ACHN (cell line): ENCODE measurements around the gene SPRY1.
A peak's percentile ranks its signal among the peaks of the same experiment; 100 is the strongest.

Experiments used
- DNase-seq: peaks from one replicate; pipeline ENCODE4 v3.0.0-alpha.2; 2015
- in situ Hi-C: cut with HindIII; loops from 2 replicates; pipeline ENCODE4 v1.10.0; 2017; ENCODE audit warnings: low sequenced_read_pairs, low pct_ligation_motif_present, low pct_unique_long_range_greater_than_20kb

SPRY1 gene, protein sequence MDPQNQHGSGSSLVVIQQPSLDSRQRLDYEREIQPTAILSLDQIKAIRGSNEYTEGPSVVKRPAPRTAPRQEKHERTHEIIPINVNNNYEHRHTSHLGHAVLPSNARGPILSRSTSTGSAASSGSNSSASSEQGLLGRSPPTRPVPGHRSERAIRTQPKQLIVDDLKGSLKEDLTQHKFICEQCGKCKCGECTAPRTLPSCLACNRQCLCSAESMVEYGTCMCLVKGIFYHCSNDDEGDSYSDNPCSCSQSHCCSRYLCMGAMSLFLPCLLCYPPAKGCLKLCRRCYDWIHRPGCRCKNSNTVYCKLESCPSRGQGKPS

DNA sequence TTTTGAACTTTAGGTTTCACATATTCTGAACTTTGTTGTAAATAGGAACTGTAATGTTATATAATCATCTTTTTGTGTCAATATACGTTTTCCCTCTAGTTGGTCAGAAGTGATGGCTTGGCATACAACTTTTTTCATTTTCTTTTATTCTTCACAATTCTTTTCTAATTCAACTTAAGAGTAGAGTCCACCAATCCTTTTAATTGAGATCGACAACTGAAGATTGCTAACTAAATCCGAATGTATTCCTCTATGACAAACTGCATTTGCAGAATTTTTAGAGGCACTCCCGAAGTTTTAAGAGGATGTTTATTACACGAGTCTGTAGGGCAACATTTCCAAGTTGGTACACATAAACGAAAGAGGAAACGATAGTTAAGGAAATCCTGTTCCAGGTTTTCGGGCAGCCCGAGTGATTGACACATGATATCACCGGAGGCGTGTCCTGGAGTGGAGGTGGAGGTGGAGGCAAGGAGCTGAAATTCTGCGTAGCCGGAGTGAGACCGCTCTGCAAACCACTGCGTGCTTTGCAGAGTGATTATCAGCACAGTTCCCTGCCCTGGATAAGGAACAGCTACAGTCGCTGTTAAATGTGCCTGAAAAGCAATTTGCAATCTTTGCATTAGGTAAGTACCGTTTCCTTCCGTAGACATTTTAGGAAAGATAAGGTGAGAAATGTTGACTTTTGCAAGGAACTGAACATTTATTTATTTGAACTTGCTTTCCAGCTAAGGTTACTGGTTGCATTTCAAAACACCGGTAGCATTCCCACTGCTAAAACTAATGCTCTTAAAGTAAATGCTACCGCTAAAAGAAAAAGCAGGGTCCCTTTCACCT lies at the start of gene SPRY1:
SPRY1 (plus strand) TSS at position 489 of the 837 bp plus-strand sequence. CDS start 4,797 bp downstream, outside the sequence.
- in situ Hi-C loops: no loop called here

GRCh38 chr4:123346951-123347350 lies 49.6 kb upstream of the SPRY1 start:
- no peak for DNase-seq
- in situ Hi-C loops: no loop called here

More for the DNA sequence above, at the start of gene SPRY1:
- peak; percentile 90 for DNase-seq

GRCh38 chr4:123348946-123349345 lies 47.6 kb upstream of the SPRY1 start:
- DNase-seq: no peak
- in situ Hi-C loops: no loop called here

DNA sequence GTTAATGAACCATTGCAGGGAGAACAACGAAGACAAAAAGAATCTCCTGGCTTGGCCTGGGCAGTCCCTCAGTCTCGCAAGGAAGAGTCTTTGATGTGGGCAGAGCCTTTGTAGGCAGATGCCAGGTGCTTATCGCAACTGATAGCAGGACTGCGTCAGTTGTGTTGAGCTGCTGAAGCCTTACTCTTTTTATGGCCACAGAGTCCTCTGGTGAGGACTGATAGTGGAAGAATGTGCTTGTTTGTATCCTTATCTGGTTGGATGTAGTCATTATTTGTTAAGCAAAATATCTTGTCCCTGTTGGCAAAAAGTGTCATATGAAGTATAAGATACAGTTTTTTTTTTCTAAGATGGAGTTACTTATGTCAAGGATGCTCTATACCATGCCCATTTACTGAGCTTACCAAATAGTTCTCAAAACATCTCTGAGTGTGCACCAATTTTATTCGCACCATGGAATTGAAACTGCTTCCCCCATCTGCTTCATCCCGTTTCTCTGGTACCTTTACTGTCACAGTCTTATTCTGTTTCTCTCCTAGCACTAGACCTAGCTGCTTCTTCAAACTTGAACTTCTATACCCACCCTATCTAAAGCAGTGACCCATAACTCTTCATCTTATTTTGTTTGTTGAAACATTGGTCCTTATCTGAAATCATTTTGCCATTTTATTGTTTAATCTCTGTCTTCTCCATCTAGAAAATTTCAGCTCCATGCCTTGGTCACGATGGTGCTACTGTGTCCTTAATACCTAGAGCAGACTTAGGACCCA lies 47.0 kb upstream of the SPRY1 start:
- in situ Hi-C loops: no loop called here
- no peak for DNase-seq

DNA sequence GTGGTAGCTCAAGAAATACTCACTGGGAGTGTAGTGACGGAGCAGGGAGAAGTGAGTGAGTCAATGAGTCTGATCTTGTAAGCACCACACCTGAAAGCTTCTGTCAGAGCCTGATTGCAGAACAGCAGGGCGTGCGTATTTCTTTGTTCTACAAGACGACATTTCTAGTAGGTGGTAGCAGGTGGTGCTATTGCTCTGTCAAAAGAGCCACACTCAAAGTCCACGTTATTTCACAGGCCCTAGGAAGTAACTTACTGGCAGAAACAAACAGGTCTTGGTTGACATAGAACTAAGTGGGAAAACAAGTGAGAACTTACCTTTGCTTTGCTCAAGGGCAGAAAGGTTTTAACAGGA lies 46.4 kb upstream of the SPRY1 start:
- in situ Hi-C loops: no loop called here
- DNase-seq: no peak

DNA sequence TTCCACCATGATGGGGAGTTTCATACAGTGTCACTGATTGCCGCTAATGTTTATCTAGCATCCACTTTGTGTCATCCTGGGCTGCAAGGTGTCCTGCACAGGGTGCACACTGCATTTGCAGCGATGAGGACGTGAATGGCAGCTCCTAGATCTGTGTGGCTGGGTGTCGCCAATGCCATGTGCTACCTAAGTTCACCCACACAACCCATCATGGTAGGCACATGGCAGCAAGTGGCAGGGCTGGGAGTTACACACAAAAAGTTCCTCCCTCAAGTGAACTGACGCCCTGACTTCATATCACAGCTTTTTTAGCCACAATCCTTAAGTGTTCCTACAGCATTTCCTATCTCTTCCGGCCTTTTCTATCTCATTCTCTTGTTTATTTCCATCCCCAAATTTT lies 45.9 kb upstream of the SPRY1 start:
- in situ Hi-C loops: no loop called here
- DNase-seq: no peak

GRCh38 chr4:123351713-123352112 lies 44.9 kb upstream of the SPRY1 start:
- in situ Hi-C loops: no loop called here
- peak; percentile 73 for DNase-seq

DNA sequence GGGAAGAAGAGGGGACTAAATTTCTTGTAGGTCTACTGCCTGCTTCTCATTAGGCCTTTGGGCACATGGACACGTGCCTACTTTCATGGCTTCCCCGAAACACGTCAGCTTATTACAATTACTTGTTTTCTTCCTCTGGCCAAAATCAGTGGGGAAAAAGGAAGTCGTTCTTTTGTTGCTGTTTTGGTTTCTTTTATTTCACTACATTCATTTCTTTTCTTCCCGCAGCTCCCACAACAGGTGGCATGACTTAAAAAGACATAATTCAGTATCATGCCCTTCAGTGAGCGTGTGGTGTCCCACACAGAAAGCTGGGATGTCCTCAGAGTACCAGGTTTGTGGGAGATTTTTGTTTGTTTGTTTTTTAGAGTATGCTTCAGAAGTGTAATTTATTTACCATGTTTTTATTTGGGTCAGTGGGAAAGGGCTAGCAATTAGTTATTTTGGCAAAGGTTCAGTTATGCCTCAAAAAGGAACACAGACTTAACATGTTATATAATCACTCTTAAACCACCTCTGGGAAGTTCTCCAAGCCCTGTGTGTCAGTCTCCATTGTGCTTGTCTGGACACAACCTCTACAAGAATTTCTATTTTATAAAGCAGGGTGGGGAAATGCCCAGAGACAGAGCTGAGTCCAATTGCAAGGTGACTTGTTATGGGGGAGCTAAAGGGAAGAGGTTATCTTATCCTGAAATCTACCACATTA lies 44.2 kb upstream of the SPRY1 start:
- DNase-seq: no peak
- in situ Hi-C loops: no loop called here

DNA sequence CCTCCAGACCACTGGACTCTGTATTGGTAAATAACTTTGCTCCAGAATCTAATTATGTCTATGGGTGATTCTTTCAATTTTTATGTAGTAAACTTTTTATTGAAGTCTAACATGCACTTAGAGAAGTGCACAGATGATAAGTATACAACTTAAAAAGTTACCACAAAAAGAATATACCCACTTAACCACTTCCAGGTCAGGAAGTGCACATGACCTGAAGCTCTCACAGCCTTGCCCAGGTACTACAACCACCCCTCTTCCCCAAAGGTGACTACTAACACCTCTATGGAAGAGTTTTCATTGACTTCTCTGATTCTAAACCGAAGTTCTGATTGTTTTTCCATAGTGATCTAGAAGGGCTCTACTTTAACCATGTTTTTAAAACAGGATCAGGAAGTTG lies 43.6 kb upstream of the SPRY1 start:
- in situ Hi-C loops: no loop called here
- DNase-seq: no peak

DNA sequence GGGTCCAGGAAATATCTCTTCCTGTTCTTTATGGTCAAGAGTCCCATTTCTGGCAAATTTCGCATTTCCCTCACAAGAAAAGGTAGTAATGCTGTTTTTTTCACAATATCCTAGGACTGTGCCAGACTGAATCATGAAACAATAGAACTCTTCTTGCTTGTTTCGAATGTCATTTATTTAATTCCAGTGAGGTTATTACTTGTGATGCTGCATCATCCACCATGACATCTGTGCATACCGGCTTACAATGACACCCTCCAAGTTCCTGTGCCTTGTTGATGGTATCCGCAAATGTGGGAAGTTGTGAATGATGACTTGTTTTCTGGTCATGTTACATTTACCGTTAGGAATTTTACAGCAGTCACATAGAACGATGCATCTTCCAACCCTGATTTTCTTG lies 42.9 kb upstream of the SPRY1 start:
- in situ Hi-C loops: no loop called here
- no peak for DNase-seq

DNA sequence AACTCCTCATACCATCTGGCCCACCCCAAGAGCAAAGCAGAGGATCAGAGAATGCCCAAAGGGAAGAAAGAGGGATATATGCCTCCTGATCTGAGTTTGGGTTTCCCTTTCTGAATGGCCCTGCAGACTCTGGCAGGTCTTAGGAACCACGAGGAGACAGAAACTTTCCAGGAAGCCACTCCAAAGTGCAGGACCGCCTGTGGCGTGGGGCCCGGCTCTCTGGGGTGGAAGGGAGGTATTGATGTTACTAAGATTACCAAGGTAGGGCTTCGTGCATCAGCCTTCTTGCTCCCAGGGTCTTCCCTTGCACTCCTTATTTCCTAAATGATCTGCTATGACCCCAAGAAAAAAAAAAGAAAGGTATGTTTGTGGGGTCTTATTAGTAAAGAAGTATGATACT lies 41.9 kb upstream of the SPRY1 start:
- DNase-seq: no peak
- in situ Hi-C loops: no loop called here

DNA sequence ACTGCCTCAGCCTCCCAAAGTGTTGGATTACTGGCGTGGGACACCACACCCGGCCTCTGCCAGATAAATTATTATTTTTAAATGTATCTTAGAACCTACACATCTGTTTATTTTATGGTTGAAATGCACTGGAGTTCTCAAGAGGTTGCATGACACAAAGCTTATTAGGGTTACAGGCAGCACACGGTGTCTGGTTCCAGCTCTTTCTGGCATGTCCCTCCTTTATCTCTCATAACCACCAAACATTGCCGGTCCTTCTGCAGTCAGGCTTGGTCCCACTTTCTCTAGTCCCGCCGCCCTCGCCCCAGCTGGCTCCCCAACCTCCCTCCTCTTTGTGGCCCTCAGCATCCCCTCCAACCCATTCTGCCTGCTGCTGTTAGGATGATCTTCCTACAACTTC lies 39.7 kb upstream of the SPRY1 start:
- DNase-seq: no peak
- in situ Hi-C loops: no loop called here

DNA sequence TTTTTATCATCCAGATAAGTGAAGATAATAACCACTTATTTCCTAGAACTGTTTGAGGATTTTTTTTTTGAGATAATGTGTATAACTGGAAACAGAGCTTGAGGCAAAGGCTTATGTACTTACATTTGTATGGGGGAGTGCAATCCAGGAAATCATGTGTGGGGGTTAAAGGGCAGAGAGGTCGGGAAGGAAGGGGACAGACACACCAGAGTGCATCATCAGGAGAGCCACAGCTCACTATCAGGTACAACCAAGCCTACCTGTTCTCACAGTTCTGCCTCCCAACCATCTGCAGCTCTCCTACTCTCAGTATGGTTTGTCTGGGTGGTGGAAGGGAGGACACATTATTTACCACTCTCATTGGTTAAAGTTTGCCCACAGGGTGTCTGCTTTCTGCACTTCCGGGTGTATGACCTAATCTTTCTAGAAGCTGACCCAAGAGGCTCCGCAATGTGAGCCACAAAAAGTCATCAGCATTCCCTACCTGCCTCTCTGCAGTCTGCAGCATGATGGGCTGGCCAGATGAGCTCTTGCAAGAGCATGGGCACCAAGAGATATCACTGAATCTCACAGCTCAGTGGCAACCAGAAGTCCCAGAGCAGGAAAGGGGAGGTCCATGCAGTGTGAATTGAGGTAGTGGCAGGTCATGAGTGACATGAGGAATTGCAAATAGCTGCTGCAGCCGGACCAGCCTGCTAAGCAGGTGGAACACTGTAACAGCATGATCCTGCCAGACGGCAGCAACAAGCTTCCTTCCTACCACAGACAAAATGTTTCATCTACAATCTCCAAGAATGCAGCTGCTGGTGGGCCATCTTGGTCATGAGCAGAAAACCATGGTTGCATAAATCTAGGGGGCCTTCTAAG lies 36.9 kb upstream of the SPRY1 start:
- in situ Hi-C loops: no loop called here
- no peak for DNase-seq

GRCh38 chr4:123361195-123361861 lies 35.3 kb upstream of the SPRY1 start:
- in situ Hi-C loops: no loop called here
- DNase-seq: no peak

DNA sequence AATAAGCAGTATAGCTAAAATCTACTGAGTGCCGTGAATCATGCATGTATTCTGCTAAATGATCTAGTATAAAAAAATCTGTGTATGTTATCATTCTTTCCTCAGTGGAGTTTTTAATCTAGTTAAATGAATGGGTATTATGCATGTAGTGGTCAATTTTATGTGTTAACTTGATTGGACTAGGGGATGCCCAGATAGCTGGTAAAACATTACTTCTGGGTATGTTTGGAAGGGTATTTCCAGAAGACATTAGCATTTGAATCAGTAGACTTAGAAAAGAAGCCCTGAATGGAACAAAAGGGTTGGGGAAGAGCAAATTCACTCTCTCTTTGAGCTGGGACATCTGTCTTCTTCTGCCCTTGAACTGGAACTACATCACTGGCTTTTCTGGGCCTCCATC lies 34.5 kb upstream of the SPRY1 start:
- no peak for DNase-seq
- in situ Hi-C loops: no loop called here

- in situ Hi-C loops: no loop called here
- DNase-seq: no peak
Observed at GRCh38 chr4:123363729-123364128, 32.9 kb upstream of the SPRY1 start.

GRCh38 chr4:123364906-123365305 lies 31.7 kb upstream of the SPRY1 start:
- no peak for DNase-seq
- in situ Hi-C loops: no loop called here
